GM12878 (cell line): ENCODE data around the gene TSHZ2. TPM values are rescaled to one million over a fixed set of nuclear protein-coding genes. Genes with fewer than 3 reads are reported as not detected.

Source experiments
- CHD4 ChIP-seq: fragments of 200-600 bp; sonication (generic); IDR thresholded peaks from 2 replicates; pipeline ENCODE4 v1.6.1; 2016; ENCODE audit warnings: mild to moderate bottlenecking
- EED ChIP-seq: sonication (generic); IDR thresholded peaks from 2 replicates; pipeline ENCODE4 v1.6.1; 2016; ENCODE audit warnings: antibody characterized with exemption, low read depth
- ESRRA ChIP-seq: IDR thresholded peaks from 2 replicates; pipeline ENCODE4 v1.6.1; 2012; ENCODE audit warnings: mild to moderate bottlenecking, low read length, improper control_type of control experiment
- HCFC1 ChIP-seq: fragments of 150-350 bp; IDR thresholded peaks from 2 replicates; pipeline ENCODE4 v1.6.1; 2014; ENCODE audit warnings: low read length
- JUNB ChIP-seq: IDR thresholded peaks from 2 replicates; pipeline ENCODE4 v1.6.1; 2016; ENCODE audit warnings: antibody characterized with exemption, mild to moderate bottlenecking
- SMAD5 ChIP-seq: IDR thresholded peaks from 2 replicates; pipeline ENCODE4 v1.6.1; 2016; ENCODE audit warnings: antibody characterized with exemption, low read depth
- SUZ12 ChIP-seq: fragments of 200-600 bp; sonication (generic); IDR thresholded peaks from one replicate; pipeline ENCODE4 v1.6.1; 2018; ENCODE audit warnings: antibody characterized with exemption, mild to moderate bottlenecking; ENCODE audit not compliant: unreplicated experiment
- TARDBP ChIP-seq: IDR thresholded peaks from 2 replicates; pipeline ENCODE4 v1.6.1; 2016; ENCODE audit warnings: borderline replicate concordance
- polyA plus RNA-seq, 11 experiments: library from polyadenylated mRNA; depleted of rRNA in 4 of 11; unstranded in 6 of 11; stranded (reverse) in 5 of 11; fragments of >200 nt; fragmentation: Nextera tagmentation in 4 of 11; fragmentation: Illumina TruSeq in 1 of 11; extraction: Ambion mirVana in 4 of 11; extraction: Trizol in 1 of 11; gene quantifications; 1 replicate in 1 of 11; 2 replicates in 10 of 11; pipeline versions ENCODE4 v1.2.1 to v1.2.3, GENCODE V29; 2011 to 2016; ENCODE audit warnings: inconsistent platforms in 2 of 11, missing spikeins in 2 of 11, low read depth in 1 of 11
- total RNA-seq, 4 experiments: library from RNA; depleted of rRNA in 3 of 4; stranded (reverse); fragments of >200 nt in 3 of 4; fragmentation: Illumina TruSeq in 1 of 4; extraction: Trizol in 1 of 4; gene quantifications; 2 replicates each; pipeline versions ENCODE4 v1.2.1 to v1.2.3, GENCODE V29; 2013 to 2021
- TF ChIP-seq, protein P1 (sequence below): fragments of 450-650 bp; IDR thresholded peaks from 2 replicates; pipeline ENCODE4 v1.6.1; 2016; ENCODE audit warnings: mild to moderate bottlenecking, moderate library complexity, borderline replicate concordance
- TF ChIP-seq, protein P2 (sequence below): fragments of 150-350 bp; IDR thresholded peaks from 2 replicates; pipeline ENCODE4 v1.6.1; 2016; ENCODE audit warnings: low read depth, low read length

TSHZ2 gene
- total and polyA plus RNA-seq, 10 of the 15 experiments (the other 5 are each of a cell fraction or from before 2014, with no cell fraction given), result 0.01 to 0.86 (median 0.13) TPM; not detected in 2

DNA sequence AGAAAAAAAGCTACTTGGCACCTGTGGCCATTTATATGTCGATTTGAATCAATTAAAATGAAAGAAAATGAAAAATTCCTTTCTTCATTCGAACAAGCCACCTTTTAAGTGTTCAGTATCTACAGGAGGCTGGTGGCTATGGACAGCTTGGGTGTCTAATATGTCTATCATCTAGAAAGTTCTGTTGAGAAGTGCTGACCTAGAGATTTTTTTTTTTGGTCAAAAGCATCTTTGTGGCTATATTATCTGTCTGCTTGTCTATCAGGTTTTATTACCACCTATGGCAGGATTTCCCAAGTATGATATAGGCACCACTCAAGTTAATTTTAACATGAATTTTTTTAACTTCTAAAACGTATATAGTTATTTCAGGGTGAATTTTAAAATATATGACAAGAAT lies 250.8 kb downstream of the TSHZ2 start (continued):
- TF ChIP-seq, protein P1, sequence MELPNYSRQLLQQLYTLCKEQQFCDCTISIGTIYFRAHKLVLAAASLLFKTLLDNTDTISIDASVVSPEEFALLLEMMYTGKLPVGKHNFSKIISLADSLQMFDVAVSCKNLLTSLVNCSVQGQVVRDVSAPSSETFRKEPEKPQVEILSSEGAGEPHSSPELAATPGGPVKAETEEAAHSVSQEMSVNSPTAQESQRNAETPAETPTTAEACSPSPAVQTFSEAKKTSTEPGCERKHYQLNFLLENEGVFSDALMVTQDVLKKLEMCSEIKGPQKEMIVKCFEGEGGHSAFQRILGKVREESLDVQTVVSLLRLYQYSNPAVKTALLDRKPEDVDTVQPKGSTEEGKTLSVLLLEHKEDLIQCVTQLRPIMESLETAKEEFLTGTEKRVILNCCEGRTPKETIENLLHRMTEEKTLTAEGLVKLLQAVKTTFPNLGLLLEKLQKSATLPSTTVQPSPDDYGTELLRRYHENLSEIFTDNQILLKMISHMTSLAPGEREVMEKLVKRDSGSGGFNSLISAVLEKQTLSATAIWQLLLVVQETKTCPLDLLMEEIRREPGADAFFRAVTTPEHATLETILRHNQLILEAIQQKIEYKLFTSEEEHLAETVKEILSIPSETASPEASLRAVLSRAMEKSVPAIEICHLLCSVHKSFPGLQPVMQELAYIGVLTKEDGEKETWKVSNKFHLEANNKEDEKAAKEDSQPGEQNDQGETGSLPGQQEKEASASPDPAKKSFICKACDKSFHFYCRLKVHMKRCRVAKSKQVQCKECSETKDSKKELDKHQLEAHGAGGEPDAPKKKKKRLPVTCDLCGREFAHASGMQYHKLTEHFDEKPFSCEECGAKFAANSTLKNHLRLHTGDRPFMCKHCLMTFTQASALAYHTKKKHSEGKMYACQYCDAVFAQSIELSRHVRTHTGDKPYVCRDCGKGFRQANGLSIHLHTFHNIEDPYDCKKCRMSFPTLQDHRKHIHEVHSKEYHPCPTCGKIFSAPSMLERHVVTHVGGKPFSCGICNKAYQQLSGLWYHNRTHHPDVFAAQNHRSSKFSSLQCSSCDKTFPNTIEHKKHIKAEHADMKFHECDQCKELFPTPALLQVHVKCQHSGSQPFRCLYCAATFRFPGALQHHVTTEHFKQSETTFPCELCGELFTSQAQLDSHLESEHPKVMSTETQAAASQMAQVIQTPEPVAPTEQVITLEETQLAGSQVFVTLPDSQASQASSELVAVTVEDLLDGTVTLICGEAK, result no peak
- no peak for TF ChIP-seq TARDBP
- TF ChIP-seq, protein P2, sequence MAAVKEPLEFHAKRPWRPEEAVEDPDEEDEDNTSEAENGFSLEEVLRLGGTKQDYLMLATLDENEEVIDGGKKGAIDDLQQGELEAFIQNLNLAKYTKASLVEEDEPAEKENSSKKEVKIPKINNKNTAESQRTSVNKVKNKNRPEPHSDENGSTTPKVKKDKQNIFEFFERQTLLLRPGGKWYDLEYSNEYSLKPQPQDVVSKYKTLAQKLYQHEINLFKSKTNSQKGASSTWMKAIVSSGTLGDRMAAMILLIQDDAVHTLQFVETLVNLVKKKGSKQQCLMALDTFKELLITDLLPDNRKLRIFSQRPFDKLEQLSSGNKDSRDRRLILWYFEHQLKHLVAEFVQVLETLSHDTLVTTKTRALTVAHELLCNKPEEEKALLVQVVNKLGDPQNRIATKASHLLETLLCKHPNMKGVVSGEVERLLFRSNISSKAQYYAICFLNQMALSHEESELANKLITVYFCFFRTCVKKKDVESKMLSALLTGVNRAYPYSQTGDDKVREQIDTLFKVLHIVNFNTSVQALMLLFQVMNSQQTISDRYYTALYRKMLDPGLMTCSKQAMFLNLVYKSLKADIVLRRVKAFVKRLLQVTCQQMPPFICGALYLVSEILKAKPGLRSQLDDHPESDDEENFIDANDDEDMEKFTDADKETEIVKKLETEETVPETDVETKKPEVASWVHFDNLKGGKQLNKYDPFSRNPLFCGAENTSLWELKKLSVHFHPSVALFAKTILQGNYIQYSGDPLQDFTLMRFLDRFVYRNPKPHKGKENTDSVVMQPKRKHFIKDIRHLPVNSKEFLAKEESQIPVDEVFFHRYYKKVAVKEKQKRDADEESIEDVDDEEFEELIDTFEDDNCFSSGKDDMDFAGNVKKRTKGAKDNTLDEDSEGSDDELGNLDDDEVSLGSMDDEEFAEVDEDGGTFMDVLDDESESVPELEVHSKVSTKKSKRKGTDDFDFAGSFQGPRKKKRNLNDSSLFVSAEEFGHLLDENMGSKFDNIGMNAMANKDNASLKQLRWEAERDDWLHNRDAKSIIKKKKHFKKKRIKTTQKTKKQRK, result no peak
- TF ChIP-seq ESRRA, result no peak
- no peak for TF ChIP-seq EED
- no peak for TF ChIP-seq SMAD5
- TF ChIP-seq HCFC1, result no peak
- no peak for TF ChIP-seq SUZ12
- no peak for TF ChIP-seq JUNB
- TF ChIP-seq CHD4, result no peak
